ENCODE data around the gene ABHD8. TPM values are rescaled to one million over a fixed set of nuclear protein-coding genes. Genes with fewer than 3 reads are reported as not detected.

Gene ABHD8
- polyA plus RNA-seq, 4 donors, result 7.8 to 15.5 (median 12.6) TPM

DNA sequence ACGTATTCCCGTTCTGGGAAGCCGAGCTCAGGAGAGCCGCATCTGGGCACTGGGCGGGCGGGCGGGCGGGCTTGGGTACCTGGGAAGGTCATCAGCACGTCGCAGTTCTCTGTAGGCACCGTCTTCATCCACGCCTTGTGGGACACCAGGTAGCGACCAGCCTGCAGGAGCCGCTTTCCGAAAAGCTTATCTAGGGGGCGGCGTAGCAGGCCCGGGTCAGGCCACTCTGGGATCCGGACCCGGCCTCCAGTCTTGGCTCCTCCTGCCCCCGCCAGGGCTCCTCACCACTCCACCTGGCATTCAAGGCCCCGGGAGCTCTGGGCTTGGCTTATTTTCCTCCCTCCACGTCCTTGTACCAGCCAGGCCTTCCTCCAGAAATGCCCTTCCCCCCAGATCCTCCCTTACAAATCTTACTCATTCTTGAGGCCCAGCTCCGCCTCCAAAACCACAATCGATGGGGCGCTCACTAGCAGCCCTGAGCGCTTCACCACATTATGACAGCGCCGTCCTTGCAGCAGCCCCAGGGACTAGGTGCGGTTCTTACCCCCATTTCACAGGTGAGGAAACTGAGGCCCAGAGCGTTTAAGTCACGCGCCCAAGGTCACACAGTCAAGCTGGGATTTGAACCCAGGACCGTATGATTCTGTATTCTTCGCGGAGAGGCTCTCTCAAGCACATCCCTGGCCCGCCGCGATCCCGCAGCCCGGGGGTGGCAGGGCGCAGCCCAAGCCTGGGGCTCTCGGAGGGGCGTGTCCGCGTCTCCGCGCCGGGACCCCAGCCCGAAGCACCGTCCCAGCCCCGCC is 30.6 kb upstream of the ABHD8 start:
- DNase-seq (ENCODE audit: low read depth in 4 of 4, low spot score in 2 of 4), result no peak

- DNase-seq (ENCODE audit: low read depth in 4 of 4, low spot score in 2 of 4), result no peak
Measured at GRCh38 chr19:17332677-17333581, 29.7 kb upstream of the ABHD8 start.

- DNase-seq (ENCODE audit: low read depth in 4 of 4, low spot score in 2 of 4), result no peak
Measured at GRCh38 chr19:17332360-17332676, 29.1 kb upstream of the ABHD8 start.

DNA sequence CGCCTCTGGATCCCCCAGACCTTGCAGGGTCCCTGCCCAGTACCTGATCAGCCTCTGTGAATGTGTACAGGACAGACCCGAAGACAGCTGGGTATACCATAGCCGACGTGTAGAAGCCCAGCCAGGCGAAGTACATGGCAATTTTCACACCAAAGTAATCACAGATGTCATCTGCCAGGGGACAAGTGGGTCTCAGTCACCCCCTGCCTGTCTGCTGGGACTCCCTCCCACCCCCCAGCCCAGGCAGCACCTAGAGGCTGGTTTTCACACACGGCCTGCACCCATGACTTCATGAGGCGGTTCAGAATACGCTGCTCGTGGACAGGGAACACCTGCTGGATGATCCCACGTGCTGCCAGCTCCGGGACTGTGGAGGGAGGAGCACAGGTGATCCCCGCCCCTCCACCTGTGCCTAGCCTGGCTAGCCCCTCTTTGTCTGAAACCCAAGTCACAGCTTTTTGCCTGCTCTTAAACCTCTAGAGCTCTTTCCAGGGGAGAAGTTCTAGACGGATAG is 27.9 kb upstream of the ABHD8 start:
- DNase-seq (ENCODE audit: low read depth in 4 of 4, low spot score in 2 of 4), result no peak

DNA sequence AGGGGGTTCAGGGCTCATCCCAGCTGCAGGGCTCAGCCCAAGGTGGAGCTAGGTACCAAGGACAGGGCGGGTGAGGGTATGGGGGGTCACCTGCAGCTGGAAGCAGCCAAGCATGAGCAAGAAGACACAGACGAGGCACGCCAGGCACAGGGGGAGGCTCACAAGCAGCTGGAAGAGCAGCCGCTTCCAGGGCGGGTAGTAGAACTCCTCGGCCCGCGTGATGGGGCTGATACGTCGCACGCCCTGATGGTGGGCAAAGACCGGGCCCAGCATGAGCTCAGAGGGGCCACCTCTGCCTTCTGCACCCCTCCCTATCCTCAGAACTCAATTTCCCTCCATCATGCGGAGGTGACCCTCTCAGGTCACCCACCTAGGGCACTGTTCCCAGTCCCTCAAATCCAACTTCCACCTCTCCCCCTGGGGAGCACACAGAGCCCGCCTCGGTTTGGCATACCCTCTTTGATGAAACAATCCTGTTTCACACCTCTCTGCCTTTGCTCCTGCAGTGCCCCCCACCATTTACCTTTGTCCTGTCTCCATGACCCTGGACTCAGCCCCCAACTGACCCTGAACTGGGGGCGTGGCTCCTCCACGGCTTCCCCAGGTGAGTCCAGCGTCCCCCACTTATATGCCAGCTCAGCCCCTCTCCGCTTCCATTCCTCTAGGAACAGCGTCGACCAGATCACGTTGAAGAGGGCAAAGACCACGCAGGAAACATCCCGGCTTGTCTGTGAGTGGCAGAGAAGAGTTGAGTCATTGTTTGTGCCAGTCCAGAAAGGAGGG is 27.2 kb upstream of the ABHD8 start:
- no peak for DNase-seq (ENCODE audit: low read depth in 4 of 4, low spot score in 2 of 4)

GRCh38 chr19:17329366-17330261 is 26.4 kb upstream of the ABHD8 start:
- no peak for DNase-seq (ENCODE audit: low read depth in 4 of 4, low spot score in 2 of 4)

DNA sequence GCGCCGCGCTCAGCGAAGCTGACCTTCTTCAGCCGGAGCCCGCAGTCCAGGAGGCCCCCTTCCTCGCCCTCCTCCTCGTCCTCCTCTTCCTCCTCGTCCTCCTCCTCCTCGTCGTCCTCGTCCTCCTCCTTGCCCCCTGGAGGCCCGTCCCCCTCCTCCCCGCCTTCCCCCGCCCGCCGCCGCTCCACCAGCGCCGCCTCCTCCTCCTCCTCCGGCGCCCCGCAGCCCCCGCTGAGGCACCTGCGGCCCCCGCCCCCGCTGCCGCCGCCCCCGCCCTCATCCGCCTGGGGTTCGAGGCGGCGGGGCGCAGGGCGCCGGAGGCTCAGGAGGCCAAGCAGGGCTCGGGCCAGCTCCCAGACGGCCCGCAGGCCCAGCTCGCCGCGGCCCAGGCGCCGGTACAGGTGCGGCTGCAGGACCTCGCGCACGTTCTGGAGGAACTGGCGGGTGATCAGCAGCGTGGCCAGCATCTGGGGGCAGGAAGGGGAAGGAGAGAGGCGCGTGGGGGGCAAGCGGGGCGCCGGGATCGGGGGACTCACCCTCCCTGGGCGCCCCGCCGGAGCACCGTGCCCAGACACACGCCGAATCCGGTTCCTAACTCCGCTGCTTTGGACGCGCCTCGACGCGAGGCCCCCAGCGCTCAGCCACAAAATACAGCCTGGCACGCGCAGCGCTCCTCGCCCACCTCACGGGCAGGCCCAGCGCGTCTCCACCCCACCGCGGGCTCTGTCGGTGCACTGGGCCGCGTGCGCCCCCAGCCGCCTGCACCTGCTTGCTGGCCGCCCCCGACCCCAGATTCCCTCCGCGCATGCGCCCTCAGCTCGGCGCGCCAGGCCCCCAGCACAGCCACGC is 25.5 kb upstream of the ABHD8 start:
- DNase-seq (ENCODE audit: low read depth in 4 of 4, low spot score in 2 of 4), result no peak

DNA sequence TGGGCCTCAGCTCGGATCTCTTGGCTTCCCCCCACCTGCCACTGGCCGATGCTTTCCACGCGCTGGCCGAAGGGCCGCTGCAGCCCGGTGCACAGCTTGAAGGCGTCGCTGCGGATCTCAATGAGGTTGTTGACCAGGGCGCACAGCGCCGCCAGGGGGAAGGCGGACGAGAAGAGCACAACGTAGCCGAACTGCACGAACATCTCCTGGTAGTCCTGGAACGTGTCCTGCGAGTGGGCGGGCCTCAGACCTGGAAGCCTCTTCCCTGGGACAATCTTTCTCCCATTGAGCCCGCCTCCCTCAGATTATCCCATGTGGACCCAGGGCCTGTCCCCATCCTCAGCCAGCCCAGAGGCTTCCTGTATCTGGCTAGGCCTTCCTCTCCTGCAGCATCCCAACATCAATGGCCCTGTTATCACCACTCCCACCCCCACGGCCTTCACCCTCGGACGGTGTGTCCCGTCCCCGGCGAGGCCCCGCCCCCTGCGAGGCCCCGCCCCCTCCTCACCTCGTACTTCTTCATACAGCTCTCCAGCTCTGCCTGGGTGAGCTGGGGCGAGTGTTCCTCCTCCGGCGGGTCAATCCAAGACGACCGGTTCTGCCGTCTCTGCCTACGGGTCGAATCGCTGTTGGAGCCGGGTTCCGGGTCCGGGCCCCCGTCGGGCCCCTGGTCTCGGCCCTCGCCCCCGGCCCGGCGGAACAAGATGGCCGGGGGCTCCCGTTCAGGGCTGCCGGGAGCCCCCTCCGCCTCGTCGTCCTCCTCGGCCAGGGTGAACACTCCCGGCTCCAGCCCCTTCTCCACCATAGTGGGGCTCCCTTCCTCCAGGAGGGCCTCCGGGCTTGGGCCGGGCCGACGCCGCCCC is 24.7 kb upstream of the ABHD8 start:
- peak in 1 of 4 donors; percentile 66 for DNase-seq (ENCODE audit: low read depth in 4 of 4, low spot score in 2 of 4)

DNA sequence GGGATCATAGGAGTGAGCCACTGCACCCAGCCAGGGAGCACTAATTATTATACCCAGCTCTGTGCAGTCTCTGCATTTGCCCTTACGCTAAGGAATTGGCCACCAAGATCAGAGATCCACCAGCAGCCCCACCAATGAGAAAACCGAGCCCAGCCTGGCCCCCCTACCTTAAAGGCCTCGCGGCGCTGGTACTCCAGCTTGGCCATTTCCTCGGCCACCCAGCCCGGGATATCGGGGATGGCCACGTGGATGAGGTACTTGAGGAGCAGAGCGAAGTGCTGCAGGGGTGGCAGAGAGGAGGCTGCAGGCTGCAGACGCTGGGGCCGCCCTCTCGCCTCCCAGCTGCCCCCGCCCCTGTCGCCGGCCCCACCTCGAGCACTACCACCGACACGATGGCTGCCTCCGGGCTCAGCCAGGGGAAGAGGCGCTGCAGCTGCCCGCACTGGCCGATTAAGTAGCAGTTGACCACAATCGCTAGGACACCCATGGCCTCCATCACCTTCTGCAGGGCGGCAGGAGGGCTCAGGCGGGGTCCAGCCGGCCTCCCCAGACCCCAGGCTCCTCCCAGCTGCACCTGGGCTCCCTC is 23.9 kb upstream of the ABHD8 start:
- no peak for DNase-seq (ENCODE audit: low read depth in 4 of 4, low spot score in 2 of 4)

DNA sequence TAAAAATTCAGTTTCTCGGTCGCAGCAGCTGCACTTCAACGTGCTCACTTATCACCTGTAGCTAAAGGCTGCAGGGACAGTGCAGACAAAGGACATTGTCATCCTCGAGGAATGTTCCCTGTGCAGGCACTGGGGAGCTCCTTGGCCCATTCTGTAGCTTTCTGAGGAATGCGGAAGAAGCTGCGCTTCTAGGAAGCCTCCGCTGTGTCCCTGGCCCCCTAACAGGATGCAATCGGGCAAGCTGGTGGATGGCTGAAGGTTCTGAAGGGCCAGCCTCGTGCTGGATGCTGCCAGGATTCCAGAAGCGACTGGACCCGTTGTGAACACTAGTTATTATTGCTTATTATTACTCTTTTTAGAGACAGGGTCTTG is 23.4 kb upstream of the ABHD8 start:
- no peak for DNase-seq (ENCODE audit: low read depth in 4 of 4, low spot score in 2 of 4)

GRCh38 chr19:17325881-17326594 is 22.8 kb upstream of the ABHD8 start:
- DNase-seq (ENCODE audit: low read depth in 4 of 4, low spot score in 2 of 4), result no peak

DNA sequence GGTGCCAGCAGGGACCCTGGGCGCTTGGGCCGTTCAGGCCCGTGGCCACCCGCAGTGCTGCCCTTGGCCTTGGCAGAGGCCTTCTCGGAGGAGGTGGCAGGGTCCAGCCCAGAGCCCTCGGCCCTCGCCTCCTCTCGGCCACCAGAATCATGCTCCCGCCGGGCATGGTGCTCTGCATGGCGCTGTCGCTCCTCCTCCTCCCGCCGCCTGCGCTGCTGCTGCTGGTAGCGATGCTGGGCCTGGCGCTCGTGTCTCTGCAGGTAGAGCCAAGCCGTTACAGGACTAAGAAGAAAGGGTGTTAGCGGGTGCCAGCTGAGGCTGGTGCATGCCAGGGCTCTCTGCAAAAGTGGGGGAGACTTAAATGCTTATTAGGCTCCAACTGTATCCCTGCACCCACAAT is 21.9 kb upstream of the ABHD8 start:
- DNase-seq (ENCODE audit: low read depth in 4 of 4, low spot score in 2 of 4), result no peak

- DNase-seq (ENCODE audit: low read depth in 4 of 4, low spot score in 2 of 4), result no peak
Measured at GRCh38 chr19:17324357-17325114, 21.3 kb upstream of the ABHD8 start.

GRCh38 chr19:17323964-17324332 is 20.7 kb upstream of the ABHD8 start:
- DNase-seq (ENCODE audit: low read depth in 4 of 4, low spot score in 2 of 4), result no peak

GRCh38 chr19:17323300-17323963 is 20.2 kb upstream of the ABHD8 start:
- DNase-seq (ENCODE audit: low read depth in 4 of 4, low spot score in 2 of 4), result no peak

GRCh38 chr19:17322854-17323253 is 19.6 kb upstream of the ABHD8 start:
- no peak for DNase-seq (ENCODE audit: low read depth in 4 of 4, low spot score in 2 of 4)

All from left renal cortex interstitium (tissue), 4 donors.